Fibroblast of pulmonary artery (primary cell): Measurements from ENCODE around the gene GPATCH8.

ENCODE experiments used
- DNase-seq: peaks from one replicate; pipeline ENCODE4 v3.0.0-alpha.2; 2010; ENCODE audit warnings: low read depth
- H3K4me3 ChIP-seq: replicated peaks from 2 replicates; pipeline ENCODE4 v1.5.1; 2011; ENCODE audit warnings: low read depth, mild to moderate bottlenecking, control low read depth, low read length, moderate library complexity
- TF ChIP-seq, protein P1 (sequence below): IDR thresholded peaks from 2 replicates; pipeline ENCODE4 v1.5.1; 2011; ENCODE audit warnings: mild to moderate bottlenecking, control low read depth, low read length, inconsistent platforms; ENCODE audit errors: missing control alignments

The GPATCH8 gene

DNA sequence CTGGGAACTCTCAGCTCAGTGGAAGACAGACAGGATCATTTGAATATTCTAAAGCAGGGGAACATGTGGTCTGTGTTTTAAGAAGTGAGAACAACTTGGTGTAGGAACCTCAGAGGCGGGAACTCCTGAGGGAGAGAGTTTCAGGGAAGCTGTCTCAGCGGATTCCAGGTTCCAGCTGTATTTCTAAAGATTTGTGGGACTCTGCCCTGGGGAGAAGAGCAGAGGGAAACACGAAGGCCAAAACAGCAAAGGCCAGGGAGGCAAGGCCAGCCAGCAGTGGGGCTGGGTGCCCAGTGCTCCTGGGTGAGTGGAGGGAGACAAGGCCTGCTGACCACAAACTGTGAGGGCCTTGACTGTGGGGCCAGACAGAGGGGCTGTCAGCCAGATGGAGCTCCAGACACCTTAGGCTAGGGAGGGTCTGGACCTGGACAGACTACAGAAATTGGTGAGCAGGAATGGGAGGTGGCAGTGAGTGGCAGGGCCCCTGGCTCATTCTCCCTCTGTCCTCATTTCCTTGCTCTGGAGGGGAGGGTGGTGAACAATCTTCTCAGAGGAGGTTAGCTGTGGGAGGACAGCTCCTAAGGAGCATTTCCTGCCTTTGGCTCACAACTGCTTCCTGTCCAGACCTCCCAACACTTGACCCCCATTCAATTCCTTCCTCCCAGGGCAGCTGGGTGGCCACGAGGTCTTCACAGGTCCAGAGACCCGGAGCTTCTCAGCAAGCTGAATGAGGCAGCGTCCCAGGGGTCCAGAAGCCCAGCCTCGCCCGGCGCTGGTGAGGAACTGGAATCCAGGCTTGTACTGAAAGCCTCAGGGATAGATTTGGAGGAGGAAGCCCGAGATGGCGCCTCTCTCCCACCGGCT lies 33.1 kb upstream of the GPATCH8 start:
- TF ChIP-seq, protein P1, sequence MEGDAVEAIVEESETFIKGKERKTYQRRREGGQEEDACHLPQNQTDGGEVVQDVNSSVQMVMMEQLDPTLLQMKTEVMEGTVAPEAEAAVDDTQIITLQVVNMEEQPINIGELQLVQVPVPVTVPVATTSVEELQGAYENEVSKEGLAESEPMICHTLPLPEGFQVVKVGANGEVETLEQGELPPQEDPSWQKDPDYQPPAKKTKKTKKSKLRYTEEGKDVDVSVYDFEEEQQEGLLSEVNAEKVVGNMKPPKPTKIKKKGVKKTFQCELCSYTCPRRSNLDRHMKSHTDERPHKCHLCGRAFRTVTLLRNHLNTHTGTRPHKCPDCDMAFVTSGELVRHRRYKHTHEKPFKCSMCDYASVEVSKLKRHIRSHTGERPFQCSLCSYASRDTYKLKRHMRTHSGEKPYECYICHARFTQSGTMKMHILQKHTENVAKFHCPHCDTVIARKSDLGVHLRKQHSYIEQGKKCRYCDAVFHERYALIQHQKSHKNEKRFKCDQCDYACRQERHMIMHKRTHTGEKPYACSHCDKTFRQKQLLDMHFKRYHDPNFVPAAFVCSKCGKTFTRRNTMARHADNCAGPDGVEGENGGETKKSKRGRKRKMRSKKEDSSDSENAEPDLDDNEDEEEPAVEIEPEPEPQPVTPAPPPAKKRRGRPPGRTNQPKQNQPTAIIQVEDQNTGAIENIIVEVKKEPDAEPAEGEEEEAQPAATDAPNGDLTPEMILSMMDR: no peak
- no peak overlapping the region for H3K4me3 ChIP-seq
- peak; percentile 75 for DNase-seq

DNA sequence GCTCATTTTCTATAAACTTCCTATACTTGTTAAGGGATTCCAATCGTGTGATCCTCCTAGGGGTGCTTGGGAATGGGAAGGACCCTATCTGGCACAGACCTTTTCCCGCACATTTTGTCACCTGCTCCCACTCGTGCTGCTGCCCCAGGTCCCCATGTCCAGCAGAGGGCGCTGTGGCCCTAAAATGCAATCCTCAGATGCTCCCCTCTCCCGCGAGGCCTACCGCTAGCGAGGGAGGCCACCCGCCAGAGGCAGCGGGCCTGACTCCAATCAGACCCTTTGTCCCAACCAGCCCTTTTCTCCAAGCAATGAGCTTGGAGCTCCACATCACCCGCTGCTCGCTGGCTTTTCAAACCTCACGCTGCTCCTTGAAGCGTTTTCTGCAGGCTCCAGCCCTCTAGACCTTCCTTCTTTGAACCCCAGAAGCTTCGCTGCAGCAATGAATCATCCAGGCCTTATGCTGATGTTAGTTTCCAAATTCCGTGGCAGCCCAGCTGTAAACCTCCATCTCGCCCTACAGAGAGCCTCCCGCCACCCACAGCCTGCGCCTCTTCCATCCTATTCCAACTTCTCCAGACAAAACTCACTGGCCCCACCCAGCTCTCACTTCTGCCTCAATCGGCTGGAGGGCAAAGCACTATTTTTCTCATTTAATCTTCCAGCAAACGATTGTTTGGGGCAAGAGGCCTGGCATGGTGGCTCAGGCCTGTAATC lies 30.5 kb upstream of the GPATCH8 start:
- peak; percentile 90 for DNase-seq
- TF ChIP-seq, protein P1: peak; percentile 97
- H3K4me3 ChIP-seq: no peak overlapping the region

DNA sequence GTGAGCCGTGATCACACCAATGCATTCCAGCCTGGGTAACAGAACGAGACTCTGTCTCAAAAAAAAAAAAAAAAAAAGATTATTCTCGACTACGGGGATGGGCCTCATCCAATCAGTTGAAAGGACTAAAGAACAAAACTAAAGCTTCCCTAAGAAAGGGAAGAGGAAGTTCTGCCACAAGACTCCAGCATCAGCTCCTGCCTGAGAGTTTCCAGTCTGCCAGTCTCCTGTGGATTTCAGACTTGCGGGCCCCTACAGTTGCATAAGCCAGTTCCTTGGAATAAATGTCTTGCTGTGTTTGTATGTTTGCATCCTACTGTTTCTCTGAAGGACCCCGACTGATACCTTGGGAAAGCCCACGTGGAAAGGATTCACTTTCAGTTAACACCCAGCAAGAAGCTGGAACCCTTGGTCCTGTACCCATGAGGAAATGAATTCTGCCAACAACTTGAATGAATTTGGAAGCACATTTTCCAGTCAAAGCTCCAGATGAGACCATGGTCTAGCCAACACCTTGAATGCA lies 27.8 kb upstream of the GPATCH8 start:
- TF ChIP-seq, protein P1: no peak
- no peak for DNase-seq
- no peak overlapping the region for H3K4me3 ChIP-seq

DNA sequence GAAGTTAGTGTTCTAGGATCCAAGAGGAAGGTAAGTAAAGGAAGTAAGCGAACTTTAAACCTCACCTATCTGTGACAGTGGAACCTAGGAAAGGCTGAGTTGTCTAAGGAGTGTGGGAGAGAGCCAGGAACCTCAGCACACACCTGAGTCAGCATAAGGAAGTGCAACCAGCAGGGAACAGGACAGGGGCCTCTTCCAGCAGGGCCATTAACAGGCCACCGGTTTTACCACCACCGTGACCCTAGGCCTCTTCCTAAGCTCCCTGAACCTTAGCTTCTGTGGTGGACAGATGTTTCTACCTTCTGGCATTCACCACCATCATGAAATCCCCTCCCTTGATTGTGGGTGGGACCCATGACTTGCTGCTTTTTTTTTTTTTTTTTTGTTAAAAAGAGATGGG lies 26.7 kb upstream of the GPATCH8 start:
- no peak overlapping the region for H3K4me3 ChIP-seq
- TF ChIP-seq, protein P1: no peak
- DNase-seq: no peak

DNA sequence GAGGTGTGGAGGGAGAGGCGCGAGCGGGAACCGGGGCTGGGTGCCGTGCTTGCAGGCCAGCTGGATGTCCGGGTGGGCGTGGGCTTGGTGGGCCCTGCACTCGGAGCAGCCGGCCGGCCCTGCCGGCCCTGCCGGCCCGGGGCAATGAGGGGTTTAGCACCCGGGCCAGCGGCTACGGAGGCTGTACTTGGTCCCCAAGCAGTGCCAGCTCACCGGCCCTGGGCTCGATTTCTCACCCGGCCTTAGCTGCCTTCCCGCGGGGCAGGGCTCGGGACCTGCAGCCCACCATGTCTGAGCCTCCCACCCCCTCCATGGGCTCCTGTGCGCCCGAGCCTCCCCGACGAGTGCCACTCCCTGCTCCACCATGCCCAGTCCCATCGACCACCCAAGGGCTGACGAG lies 24.7 kb upstream of the GPATCH8 start:
- no peak for DNase-seq
- H3K4me3 ChIP-seq: no peak overlapping the region
- TF ChIP-seq, protein P1: no peak

DNA sequence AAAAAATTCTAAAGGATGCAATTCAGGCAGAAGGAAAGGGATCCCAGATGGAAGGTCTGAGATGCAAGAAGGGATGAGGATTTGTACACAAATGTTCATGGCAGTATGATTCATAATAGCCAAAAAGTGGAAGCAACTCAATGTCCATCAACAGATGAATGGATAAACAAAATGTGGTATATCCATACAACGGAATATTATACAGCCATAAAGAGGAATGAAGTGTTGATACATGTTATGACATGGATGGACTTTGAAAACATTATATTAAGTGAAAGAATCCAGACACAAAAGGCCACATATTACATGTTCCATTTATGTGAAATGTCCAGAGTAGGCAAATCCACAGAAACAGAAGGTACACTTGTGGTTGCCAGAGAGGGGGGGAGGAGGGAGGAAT lies 23.9 kb upstream of the GPATCH8 start:
- TF ChIP-seq, protein P1: no peak
- no peak overlapping the region for H3K4me3 ChIP-seq
- DNase-seq: no peak
